Karpas-422 (cell line): ENCODE results near the gene NOS2. TPM values are rescaled to one million over a fixed set of nuclear protein-coding genes. Genes with fewer than 3 reads are reported as not detected.
"Not testable (repeated sequence)": the region's sequence is repeated elsewhere in the genome, so short reads cannot be mapped to it uniquely, and the experiment has no call there.

Source experiments
- DNase-seq: peaks from one replicate; pipeline ENCODE4 v3.0.0-alpha.2; 2015
- H2AFZ ChIP-seq: fragments of 200-600 bp; sonication (generic); 2 replicates; pipeline ENCODE4 v1.6.1; 2014; ENCODE audit warnings: antibody characterized with exemption, low read length, mixed read lengths
- H3K27ac ChIP-seq: fragments of 200-600 bp; sonication (generic); 2 replicates; pipeline ENCODE4 v1.5.1; 2014; ENCODE audit warnings: mild to moderate bottlenecking, low read length, moderate library complexity
- H3K27me3 ChIP-seq: fragments of 200-600 bp; sonication (generic); 2 replicates; pipeline ENCODE4 v1.6.1; 2014; ENCODE audit warnings: low read length, mixed read lengths
- H3K36me3 ChIP-seq: fragments of 200-600 bp; sonication (generic); 2 replicates; pipeline ENCODE4 v1.6.1; 2014; ENCODE audit warnings: low read length, mixed read lengths; ENCODE audit not compliant: insufficient read depth
- H3K4me1 ChIP-seq: fragments of 200-600 bp; sonication (generic); 2 replicates; pipeline ENCODE4 v1.6.1; 2014; ENCODE audit warnings: mild to moderate bottlenecking, low read length, mixed read lengths
- H3K4me2 ChIP-seq: fragments of 200-600 bp; sonication (generic); 2 replicates; pipeline ENCODE4 v1.6.1; 2014; ENCODE audit warnings: low read length, low read depth, mild to moderate bottlenecking; ENCODE audit not compliant: poor library complexity, severe bottlenecking
- H3K4me3 ChIP-seq: fragments of 200-600 bp; sonication (generic); 2 replicates; pipeline ENCODE4 v1.5.1; 2014; ENCODE audit warnings: mild to moderate bottlenecking, antibody characterized with exemption, low read length, mixed read lengths
- H3K79me2 ChIP-seq: fragments of 200-600 bp; sonication (generic); 2 replicates; pipeline ENCODE4 v1.6.1; 2014; ENCODE audit warnings: mild to moderate bottlenecking, low read length, mixed read lengths
- H3K9ac ChIP-seq: fragments of 200-600 bp; sonication (generic); 2 replicates; pipeline ENCODE4 v1.6.0; 2014; ENCODE audit warnings: low read length
- H3K9me2 ChIP-seq: fragments of 200-600 bp; sonication (generic), shearing (Covaris generic); replicated peaks from 2 replicates; pipeline ENCODE4 v1.6.0; 2014; ENCODE audit warnings: mild to moderate bottlenecking, low read length, moderate library complexity; ENCODE audit not compliant: insufficient read depth
- H3K9me3 ChIP-seq: fragments of 300-700, 200-600 bp; sonication (generic); 2 replicates; pipeline ENCODE4 v1.6.1; 2014; ENCODE audit warnings: low read length, mixed read lengths
- H4K20me1 ChIP-seq: fragments of 200-600 bp; sonication (generic); 2 replicates; pipeline ENCODE4 v1.6.1; 2014; ENCODE audit warnings: mild to moderate bottlenecking, antibody characterized with exemption, low read length, low read depth; ENCODE audit not compliant: insufficient read depth
- total RNA-seq: library from RNA; depleted of rRNA; stranded (reverse); fragments of >200 nt; shearing (Covaris generic); gene quantifications from 2 replicates; pipeline ENCODE4 v1.2.3, GENCODE V29; 2014; ENCODE audit warnings: low replicate concordance

Gene NOS2
- total RNA-seq, 1 experiment from 2014 or later = not detected

GRCh38 chr17:27839571-27840405 is 39.5 kb upstream of the NOS2 start:
- not testable (repeated sequence) for H4K20me1 ChIP-seq, H3K36me3 ChIP-seq, H3K27me3 ChIP-seq, H3K9me3 ChIP-seq, H3K4me1 ChIP-seq, H3K9me2 ChIP-seq, H3K79me2 ChIP-seq, H2AFZ ChIP-seq, H3K4me2 ChIP-seq, DNase-seq, H3K27ac ChIP-seq, H3K9ac ChIP-seq, H3K4me3 ChIP-seq

GRCh38 chr17:27838607-27839006 is 38.3 kb upstream of the NOS2 start:
- H3K4me3 ChIP-seq, H3K9me2 ChIP-seq, H3K27ac ChIP-seq, H3K4me1 ChIP-seq, H2AFZ ChIP-seq, H3K27me3 ChIP-seq, H3K9me3 ChIP-seq, H3K79me2 ChIP-seq, H4K20me1 ChIP-seq, H3K4me2 ChIP-seq, DNase-seq, H3K36me3 ChIP-seq, H3K9ac ChIP-seq: not testable (repeated sequence)

- H3K4me1 ChIP-seq, H4K20me1 ChIP-seq, H3K79me2 ChIP-seq, H2AFZ ChIP-seq, H3K4me3 ChIP-seq, H3K36me3 ChIP-seq, DNase-seq, H3K9ac ChIP-seq, H3K27ac ChIP-seq, H3K27me3 ChIP-seq, H3K4me2 ChIP-seq, H3K9me3 ChIP-seq, H3K9me2 ChIP-seq: not testable (repeated sequence)
Observed at GRCh38 chr17:27837769-27838168, 37.4 kb upstream of the NOS2 start.

- DNase-seq = no peak
- Histone ChIP-seq H3K27me3 (no peaks in the 10 kb centered on the region), H3K9ac (no peak overlapping the region), H3K9me2 (no peaks in the 10 kb centered on the region), H3K79me2 (no peaks in the 10 kb centered on the region), H3K4me3 (no peak overlapping the region), H3K4me1 (no peaks in the 10 kb centered on the region), H2AFZ (no peak overlapping the region), H3K9me3 (no peaks in the 10 kb centered on the region), H3K36me3 (no peaks in the 10 kb centered on the region), H3K27ac (no peak overlapping the region), H3K4me2 (no peak overlapping the region), H4K20me1 (no peaks in the 10 kb centered on the region)
Observed at GRCh38 chr17:27836651-27837050, 36.3 kb upstream of the NOS2 start.

- Histone ChIP-seq H3K4me3 (no peak overlapping the region), H3K4me2 (no peak overlapping the region), H3K27ac (no peak overlapping the region), H3K9me3 (no peaks in the 10 kb centered on the region), H3K9me2 (no peaks in the 10 kb centered on the region), H3K4me1 (no peaks in the 10 kb centered on the region), H3K36me3 (no peaks in the 10 kb centered on the region), H2AFZ (no peak overlapping the region), H3K9ac (no peak overlapping the region), H3K79me2 (no peaks in the 10 kb centered on the region), H3K27me3 (no peaks in the 10 kb centered on the region), H4K20me1 (no peaks in the 10 kb centered on the region)
- no peak for DNase-seq
Observed at GRCh38 chr17:27834571-27834970, 34.2 kb upstream of the NOS2 start.

- no peaks in the 10 kb centered on the region for H3K9me3 ChIP-seq
- H3K4me1 ChIP-seq = no peaks in the 10 kb centered on the region
- H3K9me2 ChIP-seq = no peaks in the 10 kb centered on the region
- no peak overlapping the region for H3K27ac ChIP-seq
- H3K4me3 ChIP-seq = no peak overlapping the region
- no peaks in the 10 kb centered on the region for H4K20me1 ChIP-seq
- H3K79me2 ChIP-seq = no peaks in the 10 kb centered on the region
- no peak overlapping the region for H3K4me2 ChIP-seq
- no peaks in the 10 kb centered on the region for H3K27me3 ChIP-seq
- no peaks in the 10 kb centered on the region for H3K36me3 ChIP-seq
- DNase-seq = no peak
- H3K9ac ChIP-seq = no peak overlapping the region
- no peak overlapping the region for H2AFZ ChIP-seq
Observed at GRCh38 chr17:27832831-27833230, 32.5 kb upstream of the NOS2 start.

- not testable (repeated sequence) for H2AFZ ChIP-seq, DNase-seq, H3K4me1 ChIP-seq, H3K27me3 ChIP-seq, H3K9ac ChIP-seq, H3K9me2 ChIP-seq, H3K4me2 ChIP-seq, H3K4me3 ChIP-seq, H3K9me3 ChIP-seq, H3K79me2 ChIP-seq, H3K36me3 ChIP-seq, H4K20me1 ChIP-seq, H3K27ac ChIP-seq
Observed at GRCh38 chr17:27829888-27830287, 29.6 kb upstream of the NOS2 start.

- H3K27ac ChIP-seq, H3K9me2 ChIP-seq, H3K4me1 ChIP-seq, H3K27me3 ChIP-seq, H3K36me3 ChIP-seq, H3K79me2 ChIP-seq, H2AFZ ChIP-seq, H3K4me2 ChIP-seq, DNase-seq, H3K9me3 ChIP-seq, H3K9ac ChIP-seq, H4K20me1 ChIP-seq, H3K4me3 ChIP-seq: not testable (repeated sequence)
Observed at GRCh38 chr17:27829143-27829711, 28.9 kb upstream of the NOS2 start.
